ENCODE results near the gene STPG3.

The STPG3 gene

GRCh38 chr9:137278061-137278701 lies 27.1 kb downstream of the STPG3 start:
- DNase-seq (ENCODE audit: insufficient read length, low spot score): no peak
- FAIRE-seq: no peak

- FAIRE-seq (no peak), DNase-seq (ENCODE audit: insufficient read length, low spot score) (no peak)
These were observed 27.9 kb downstream of the STPG3 start for GRCh38 chr9:137278721-137279711.

GRCh38 chr9:137279741-137280473 lies 28.8 kb downstream of the STPG3 start:
- FAIRE-seq (no peak), DNase-seq (ENCODE audit: insufficient read length, low spot score) (no peak)

GRCh38 chr9:137280474-137281344 lies 29.6 kb downstream of the STPG3 start:
- DNase-seq (ENCODE audit: insufficient read length, low spot score) (no peak), FAIRE-seq (no peak)

- no peak for DNase-seq (ENCODE audit: insufficient read length, low spot score)
- FAIRE-seq: no peak
These were observed 30.4 kb downstream of the STPG3 start for GRCh38 chr9:137281345-137282116.

GRCh38 chr9:137286975-137287383 lies 35.9 kb downstream of the STPG3 start:
- FAIRE-seq (no peak), DNase-seq (ENCODE audit: insufficient read length, low spot score) (no peak)

- DNase-seq (ENCODE audit: insufficient read length, low spot score): no peak
- no peak for FAIRE-seq
These were observed 42.0 kb downstream of the STPG3 start for GRCh38 chr9:137293094-137293481.

- DNase-seq (ENCODE audit: insufficient read length, low spot score) (no peak), FAIRE-seq (no peak)
These were observed 42.5 kb downstream of the STPG3 start for GRCh38 chr9:137293482-137294090.

GRCh38 chr9:137294091-137294680 lies 43.1 kb downstream of the STPG3 start:
- FAIRE-seq: no peak

GRCh38 chr9:137294681-137295237 lies 43.7 kb downstream of the STPG3 start:
- no peak for DNase-seq (ENCODE audit: insufficient read length, low spot score)
- no peak for FAIRE-seq

More at GRCh38 chr9:137294091-137294680, 43.1 kb downstream of the STPG3 start:
- DNase-seq (ENCODE audit: insufficient read length, low spot score): no peak

- FAIRE-seq: no peak
- DNase-seq (ENCODE audit: insufficient read length, low spot score): peak; percentile 97
These were observed 44.2 kb downstream of the STPG3 start for GRCh38 chr9:137295238-137295811.

- DNase-seq (ENCODE audit: insufficient read length, low spot score) (no peak), FAIRE-seq (no peak)
These were observed 45.0 kb downstream of the STPG3 start for GRCh38 chr9:137295849-137296669.

GRCh38 chr9:137296670-137297664 lies 45.9 kb downstream of the STPG3 start:
- FAIRE-seq (no peak), DNase-seq (ENCODE audit: insufficient read length, low spot score) (no peak)

- no peak for DNase-seq (ENCODE audit: insufficient read length, low spot score)
- no peak for FAIRE-seq
These were observed 46.9 kb downstream of the STPG3 start for GRCh38 chr9:137297966-137298365.

- FAIRE-seq (no peak), DNase-seq (ENCODE audit: insufficient read length, low spot score) (no peak)
These were observed 47.5 kb downstream of the STPG3 start for GRCh38 chr9:137298401-137299202.
